Measurements from ENCODE around the gene MCCC1. TPM values are rescaled to one million over a fixed set of nuclear protein-coding genes. Genes with fewer than 3 reads are reported as not detected.
A peak's percentile ranks its signal among the peaks of the same experiment; 100 is the strongest.

Gene MCCC1
- total and polyA plus RNA-seq, 2 experiments from 2014 or later: 20.4 to 21.5 TPM

DNA sequence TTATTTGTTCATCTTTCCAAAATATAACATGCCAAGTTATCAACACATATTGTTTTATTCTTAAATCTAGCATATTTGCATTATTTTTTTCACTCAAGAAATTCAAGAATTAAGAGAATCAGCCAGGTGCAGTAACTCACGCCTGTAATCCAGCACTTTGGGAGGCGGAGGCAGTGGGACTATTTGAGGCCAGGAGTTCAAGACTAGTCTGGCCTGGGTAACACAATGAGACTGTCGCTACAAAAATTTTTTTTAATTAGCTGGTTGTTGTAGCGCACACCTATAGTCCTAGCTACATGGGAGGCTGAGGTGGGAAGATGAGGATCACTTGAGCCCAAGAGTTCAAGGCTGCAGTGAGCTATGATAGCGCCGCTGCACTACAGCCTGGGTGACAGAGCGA lies 129.4 kb downstream of the MCCC1 start:
- TF ChIP-seq EZH2phosphoT487 (IDR thresholded peaks at IDR 0.05; ENCODE audit: insufficient read depth, low read depth) (no peak), EZH2 (IDR thresholded peaks at IDR 0.05; ENCODE audit: insufficient read depth, poor library complexity, severe bottlenecking) (no peak)
- Histone ChIP-seq H3K27me3 (replicated peaks; ENCODE audit: insufficient read depth) (no peaks in the 10 kb centered on the region), H2AFZ (no peak overlapping the region), H4K20me1 (ENCODE audit: insufficient read depth) (no peaks in the 10 kb centered on the region), H3K36me3 (ENCODE audit: low read depth) (no peaks in the 10 kb centered on the region), H3F3A (ENCODE audit: insufficient read depth) (no peaks in the 10 kb centered on the region), H3K9ac (no peak overlapping the region), H3K4me3 (no peak overlapping the region), H3K4me1 (ENCODE audit: insufficient read depth) (peaks cover 18% of the 10 kb centered on the region), H3K4me2 (ENCODE audit: unreplicated experiment) (peak overlapping the region; percentile 57), H3K79me2 (ENCODE audit: insufficient read depth) (peaks cover 100% of the 10 kb centered on the region), H3K9me2 (ENCODE audit: insufficient read depth) (no peaks in the 10 kb centered on the region), H3K27ac (peak overlapping the region; percentile 49), H3K9me3 (ENCODE audit: low read depth) (no peaks in the 10 kb centered on the region)
- in situ Hi-C loops (cut with MboI): no loop called here
- DNase-seq: no peak
- whole genome bisulfite sequencing, 2 experiments (ENCODE audit: low coverage in 1 of 2, low lambda C conversion rate in 2 of 2, missing lambda C conversion rate in 2 of 2): 89 to 90% methylated on average over 7 of the region's 7 CpGs

DNA sequence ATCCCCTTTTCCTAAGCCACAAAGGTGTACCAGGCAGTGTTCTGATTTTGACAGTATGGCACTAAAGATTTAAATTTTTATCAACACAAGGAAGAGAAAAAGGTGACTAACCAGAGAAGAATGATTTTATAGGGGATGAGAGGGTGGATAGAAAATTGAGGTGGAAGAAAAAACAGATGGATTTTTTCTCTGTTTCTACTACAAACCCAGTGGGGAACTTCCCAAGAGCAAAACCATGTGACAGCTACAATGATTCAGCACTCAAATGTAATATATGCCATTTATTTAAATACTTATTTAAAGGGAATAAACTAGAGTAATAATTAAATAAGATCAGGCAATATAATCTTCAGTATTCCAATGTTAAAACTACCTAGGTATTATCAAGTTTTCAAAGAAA lies 130.0 kb downstream of the MCCC1 start:
- Histone ChIP-seq H3K9me2 (ENCODE audit: insufficient read depth) (no peaks in the 10 kb centered on the region), H3F3A (ENCODE audit: insufficient read depth) (no peaks in the 10 kb centered on the region), H3K27ac (peak overlapping the region; percentile 49), H3K27me3 (replicated peaks; ENCODE audit: insufficient read depth) (no peaks in the 10 kb centered on the region), H3K79me2 (ENCODE audit: insufficient read depth) (peaks cover 100% of the 10 kb centered on the region), H2AFZ (no peak overlapping the region), H3K4me3 (no peak overlapping the region), H3K4me1 (ENCODE audit: insufficient read depth) (peaks cover 18% of the 10 kb centered on the region), H3K9me3 (ENCODE audit: low read depth) (no peaks in the 10 kb centered on the region), H4K20me1 (ENCODE audit: insufficient read depth) (no peaks in the 10 kb centered on the region), H3K9ac (no peak overlapping the region), H3K4me2 (ENCODE audit: unreplicated experiment) (peak overlapping the region; percentile 57), H3K36me3 (ENCODE audit: low read depth) (no peaks in the 10 kb centered on the region)
- in situ Hi-C loops (cut with MboI): no loop called here
- DNase-seq: peak; percentile 63
- TF ChIP-seq EZH2 (IDR thresholded peaks at IDR 0.05; ENCODE audit: insufficient read depth, poor library complexity, severe bottlenecking) (no peak), EZH2phosphoT487 (IDR thresholded peaks at IDR 0.05; ENCODE audit: insufficient read depth, low read depth) (no peak)

DNA sequence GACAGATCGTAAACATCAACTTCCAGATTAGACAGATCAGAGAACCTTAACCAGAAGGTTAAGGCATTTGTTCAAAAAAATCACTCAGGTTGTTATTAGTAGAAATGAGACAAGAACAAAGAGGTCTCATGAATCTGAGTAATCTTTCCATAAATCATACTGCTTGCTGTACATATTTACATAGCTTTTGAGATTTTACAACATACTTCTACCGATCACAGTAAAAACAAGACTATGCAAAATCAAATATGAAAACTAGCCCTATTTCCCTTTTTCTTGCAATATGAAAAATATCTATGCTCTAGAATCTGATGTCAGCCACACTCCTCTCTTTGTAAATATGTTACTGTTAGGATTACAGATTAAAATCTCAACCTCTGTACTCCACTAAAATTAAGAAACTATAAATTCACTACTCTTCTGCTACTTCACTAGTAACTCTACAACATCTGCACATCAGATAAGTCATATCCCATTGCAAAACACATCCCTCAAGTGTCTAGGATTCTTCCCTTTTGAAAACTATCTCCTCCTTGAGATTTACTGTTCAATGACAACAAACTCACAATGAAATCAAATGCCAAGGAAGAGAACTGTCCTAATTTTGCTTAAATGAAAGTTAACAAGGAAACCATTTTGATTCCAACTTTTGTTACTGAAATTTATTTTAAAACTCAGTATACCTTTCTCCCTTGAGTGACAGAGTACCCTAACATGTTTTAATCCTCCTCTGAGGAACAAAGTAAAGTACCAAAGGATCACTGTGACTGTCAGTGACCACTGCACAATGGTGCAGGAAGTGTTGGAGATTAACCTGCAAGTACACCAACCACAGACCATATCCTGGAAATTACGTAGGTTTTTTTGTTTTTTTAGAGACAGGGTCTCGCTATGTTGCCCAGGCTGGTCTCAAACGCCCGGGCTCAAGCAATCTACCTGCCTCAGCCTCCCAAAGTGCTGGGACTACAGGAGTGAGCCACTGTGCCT lies 131.8 kb downstream of the MCCC1 start:
- Histone ChIP-seq H3K4me1 (ENCODE audit: insufficient read depth) (peaks cover 18% of the 10 kb centered on the region), H3K9ac (no peak overlapping the region), H3K27ac (no peak overlapping the region), H3K9me2 (ENCODE audit: insufficient read depth) (no peaks in the 10 kb centered on the region), H3K4me3 (no peak overlapping the region), H3K36me3 (ENCODE audit: low read depth) (no peaks in the 10 kb centered on the region), H2AFZ (no peak overlapping the region), H3K9me3 (ENCODE audit: low read depth) (no peaks in the 10 kb centered on the region), H3F3A (ENCODE audit: insufficient read depth) (no peaks in the 10 kb centered on the region), H4K20me1 (ENCODE audit: insufficient read depth) (no peaks in the 10 kb centered on the region), H3K79me2 (ENCODE audit: insufficient read depth) (peaks cover 91% of the 10 kb centered on the region), H3K4me2 (ENCODE audit: unreplicated experiment) (no peak overlapping the region), H3K27me3 (replicated peaks; ENCODE audit: insufficient read depth) (no peaks in the 10 kb centered on the region)
- DNase-seq: no peak
- WGBS, 2 experiments (ENCODE audit: low coverage in 1 of 2, low lambda C conversion rate in 2 of 2, missing lambda C conversion rate in 2 of 2): 92 to 93% methylated on average over 6 of the region's 6 CpGs
- no peak for TF ChIP-seq EZH2phosphoT487 (IDR thresholded peaks at IDR 0.05; ENCODE audit: insufficient read depth, low read depth)
- TF ChIP-seq EZH2 (IDR thresholded peaks at IDR 0.05; ENCODE audit: insufficient read depth, poor library complexity, severe bottlenecking): no peak
- in situ Hi-C loops (cut with MboI): no loop called here

DNA sequence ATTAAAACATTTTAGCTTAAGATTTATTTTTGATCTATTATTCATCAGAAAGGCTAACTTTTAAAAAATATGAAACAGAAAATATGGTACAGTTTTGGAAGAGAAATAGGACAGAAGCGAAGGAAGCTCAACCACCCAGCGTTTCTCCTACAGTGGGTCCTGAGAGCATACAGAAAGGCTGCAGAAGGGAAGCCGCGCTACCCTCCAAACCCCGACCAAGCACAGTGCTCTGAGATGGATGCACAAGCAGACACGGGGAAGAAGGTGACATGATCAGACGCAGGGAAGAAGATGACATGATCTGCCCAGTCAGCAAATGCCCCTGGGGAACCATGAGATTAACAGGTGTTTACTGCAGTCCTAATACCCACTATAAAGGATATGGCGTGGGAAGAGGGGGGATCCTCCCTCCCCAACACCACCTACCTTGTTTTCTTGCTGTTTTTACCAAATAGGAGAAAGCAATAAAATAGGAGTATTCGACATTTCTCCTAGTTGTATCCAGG lies 133.4 kb downstream of the MCCC1 start:
- Histone ChIP-seq H3K9ac (no peak overlapping the region), H3K27me3 (replicated peaks; ENCODE audit: insufficient read depth) (no peaks in the 10 kb centered on the region), H4K20me1 (ENCODE audit: insufficient read depth) (no peaks in the 10 kb centered on the region), H3K9me2 (ENCODE audit: insufficient read depth) (no peaks in the 10 kb centered on the region), H3K79me2 (ENCODE audit: insufficient read depth) (peaks cover 83% of the 10 kb centered on the region), H3K27ac (no peak overlapping the region), H3K36me3 (ENCODE audit: low read depth) (peaks cover 8% of the 10 kb centered on the region; the same call in 1 of the 2 replicates), H3F3A (ENCODE audit: insufficient read depth) (no peaks in the 10 kb centered on the region), H3K4me3 (no peak overlapping the region), H3K9me3 (ENCODE audit: low read depth) (no peaks in the 10 kb centered on the region), H3K4me1 (ENCODE audit: insufficient read depth) (peaks cover 18% of the 10 kb centered on the region), H2AFZ (no peak overlapping the region), H3K4me2 (ENCODE audit: unreplicated experiment) (no peak overlapping the region)
- no peak for TF ChIP-seq EZH2phosphoT487 (IDR thresholded peaks at IDR 0.05; ENCODE audit: insufficient read depth, low read depth)
- 85 to 86% methylated on average over 9 of the region's 9 CpGs for WGBS, 2 experiments (ENCODE audit: low coverage in 1 of 2, low lambda C conversion rate in 2 of 2, missing lambda C conversion rate in 2 of 2)
- DNase-seq: no peak
- in situ Hi-C loops (cut with MboI): no loop called here

Other genes with a start within 250 kb of the MCCC1 start
- gene DCUN1D1, start 119.0 kb downstream of the MCCC1 start, total RNA-seq (2014; rRNA removed; shearing (Covaris generic)): 28.5 and 31.9 TPM in 2 replicates
- 29.7 and 31.7 TPM in 2 replicates for gene DCUN1D1, start 119.0 kb downstream of the MCCC1 start, polyA plus RNA-seq (2016; fragmentation: Nextera tagmentation; extraction: Ambion mirVana)
- 0.65 TPM in 1 of 2 replicates, not detected in the other for gene LAMP3, start 63.2 kb upstream of the MCCC1 start, total RNA-seq (2014; rRNA removed; shearing (Covaris generic))
- 0.08 TPM in 1 of 2 replicates, not detected in the other for gene LAMP3, start 63.2 kb upstream of the MCCC1 start, polyA plus RNA-seq (2016; fragmentation: Nextera tagmentation; extraction: Ambion mirVana)
- gene B3GNT5, start 153.8 kb upstream of the MCCC1 start, total RNA-seq (2014; rRNA removed; shearing (Covaris generic)): 1.3 and 2.7 TPM in 2 replicates
- 1.8 TPM in 2 replicates for gene B3GNT5, start 153.8 kb upstream of the MCCC1 start, polyA plus RNA-seq (2016; fragmentation: Nextera tagmentation; extraction: Ambion mirVana)